HG03442 (cell line): ENCODE data around the gene ARMC9.
"Not testable (repeated sequence)": the region's sequence is repeated elsewhere in the genome, so short reads cannot be mapped to it uniquely, and the experiment has no call there.

Experiments used
- ATAC-seq: cut with Tn5 transposase; IDR thresholded peaks from one replicate; pipeline ENCODE4 v1.9.1; 2021; ENCODE audit warnings: mild to moderate bottlenecking, moderate library complexity; ENCODE audit not compliant: unreplicated experiment

Gene ARMC9

DNA sequence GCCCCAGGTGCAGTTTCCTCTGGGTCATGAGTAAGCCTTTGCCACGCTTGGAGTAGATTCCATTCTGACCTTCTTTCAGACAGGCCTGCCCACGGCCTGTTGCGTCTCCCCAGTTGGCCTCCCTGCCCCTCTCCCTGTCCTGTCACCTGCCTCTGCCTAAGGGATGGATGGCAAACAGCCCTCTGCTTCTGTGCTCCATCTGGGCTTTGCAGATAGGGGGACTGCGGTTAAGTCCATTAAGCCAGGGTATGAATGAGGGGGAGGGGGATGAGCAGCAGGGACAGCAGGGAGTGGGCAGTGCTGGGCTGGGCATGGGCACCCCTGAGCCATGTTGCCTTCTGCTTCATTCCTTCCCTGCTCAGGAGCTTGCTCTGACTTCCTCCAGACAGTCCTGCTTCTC lies 159.5 kb downstream of the ARMC9 start:
- ATAC-seq, result no peak

DNA sequence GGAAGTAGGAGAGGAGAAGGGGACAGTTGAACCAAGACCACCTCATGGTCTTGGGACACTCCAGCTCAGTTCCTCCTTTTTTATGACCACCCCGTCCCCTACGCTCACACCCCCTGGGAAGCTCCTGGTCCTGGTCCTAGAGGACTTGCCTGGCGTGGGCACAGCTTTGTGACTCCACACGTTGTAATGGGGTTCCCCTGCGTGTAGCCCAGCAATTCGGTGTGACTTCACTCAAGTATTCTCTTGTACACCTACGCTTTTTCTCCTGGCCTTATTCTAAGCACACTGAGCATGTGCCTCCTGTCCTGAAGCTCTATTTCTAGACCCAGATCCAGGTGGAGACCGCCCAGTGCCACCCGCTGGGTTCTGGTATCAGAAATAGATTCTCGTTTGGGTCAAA lies 161.0 kb downstream of the ARMC9 start:
- no peak for ATAC-seq

DNA sequence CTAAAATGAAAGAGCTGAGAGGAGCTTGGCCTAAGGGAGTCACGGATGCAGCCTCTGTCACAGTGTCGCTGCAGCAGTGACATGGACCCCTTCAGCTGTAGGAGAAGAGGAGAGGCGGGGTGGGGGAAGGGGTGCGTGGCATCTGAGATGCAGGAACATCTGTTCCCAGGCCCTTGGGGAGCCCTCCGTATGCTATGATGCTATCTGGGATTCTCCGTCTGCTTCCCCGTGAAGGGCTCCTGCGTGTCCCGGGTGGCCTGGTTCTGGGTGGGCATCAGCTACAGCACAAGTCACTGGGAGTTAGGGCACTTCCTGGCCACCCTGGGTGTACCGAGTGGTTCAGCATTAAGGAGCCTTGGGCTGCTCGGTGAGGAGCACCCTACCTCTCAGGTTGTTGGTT lies 161.5 kb downstream of the ARMC9 start:
- no peak for ATAC-seq

DNA sequence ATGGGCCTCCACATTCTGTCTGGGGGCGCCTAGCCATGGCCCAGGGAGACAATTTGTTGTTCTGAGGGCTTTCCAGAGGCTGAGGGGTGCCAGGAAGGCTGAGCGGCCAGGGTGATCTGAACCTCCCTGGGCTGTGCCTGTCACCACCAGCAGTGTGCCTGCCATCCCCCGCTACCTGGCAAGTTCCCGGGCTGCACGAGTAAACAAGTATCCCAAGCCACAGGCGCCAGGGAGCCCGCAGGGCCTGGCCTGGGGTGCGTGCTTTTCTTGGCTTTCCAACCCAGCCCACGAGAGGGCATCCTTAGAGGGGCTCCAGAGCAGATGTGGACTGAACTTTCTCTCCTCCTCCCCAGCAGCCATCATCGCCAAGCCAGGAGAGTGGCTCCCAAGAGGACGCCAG lies 162.0 kb downstream of the ARMC9 start:
- ATAC-seq, result no peak

DNA sequence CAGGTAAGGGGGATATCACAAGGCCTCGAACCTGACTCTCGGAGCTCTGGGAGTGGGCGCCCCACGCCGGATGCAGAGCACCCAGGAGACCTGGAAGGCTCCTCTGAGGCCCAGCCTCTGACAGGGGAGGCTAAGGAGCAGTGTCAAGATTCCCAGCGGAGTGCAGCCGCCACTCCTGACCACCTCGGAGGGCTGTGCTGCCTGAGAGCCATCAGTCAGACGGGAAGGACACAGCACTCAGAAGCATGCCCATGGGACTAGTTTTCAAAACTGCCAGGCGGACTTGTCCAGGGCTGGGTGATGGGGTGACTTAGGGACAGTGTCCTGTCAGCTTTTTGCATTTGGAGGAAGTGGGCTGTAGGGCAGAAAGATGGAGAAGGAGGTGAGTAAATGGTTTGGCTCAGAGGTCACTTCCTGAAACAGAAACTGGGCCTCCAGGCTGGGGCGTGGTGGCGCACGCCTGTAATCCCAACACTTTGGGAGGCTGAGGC lies 162.5 kb downstream of the ARMC9 start:
- no peak for ATAC-seq

DNA sequence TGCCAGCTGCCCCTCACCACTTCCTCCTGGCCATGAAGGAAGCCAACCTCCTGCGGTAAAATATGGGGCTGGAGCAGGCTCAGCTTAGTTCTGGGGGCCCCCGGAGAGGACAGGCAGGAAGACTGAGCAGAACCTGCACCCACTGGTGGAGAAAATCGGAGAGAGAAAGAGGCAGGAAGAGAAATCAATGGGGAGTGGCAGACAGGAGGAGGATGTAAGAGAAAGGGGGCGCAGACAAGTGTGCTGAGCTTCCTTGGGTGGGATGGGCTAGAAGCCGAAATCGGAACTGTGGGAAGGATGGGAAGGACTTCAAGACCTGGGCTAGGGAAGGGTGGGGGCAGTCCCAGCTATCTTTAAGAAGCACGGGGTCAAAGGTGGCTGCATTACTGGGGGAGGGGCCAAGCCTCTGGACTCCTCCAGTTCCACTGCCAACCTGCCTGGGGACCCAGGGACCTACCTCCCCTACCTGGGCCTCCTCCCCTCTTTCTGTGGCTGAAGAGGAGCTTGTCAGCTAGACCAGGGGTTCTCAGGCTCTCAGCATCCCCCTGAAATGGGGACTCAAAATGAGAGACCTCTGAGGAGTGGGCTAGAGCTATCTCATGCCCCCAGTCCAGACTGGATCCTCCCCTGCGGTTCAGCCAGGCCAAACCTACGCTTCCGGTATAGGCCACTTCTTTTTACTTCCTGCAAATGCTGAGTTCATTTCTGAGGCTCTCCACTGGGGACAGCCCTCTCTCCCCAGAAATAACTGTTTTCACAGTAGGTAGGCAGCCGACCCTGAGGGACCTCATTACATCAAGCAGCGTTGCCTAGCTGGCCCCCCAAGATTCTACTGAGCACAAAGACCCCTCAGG lies 163.5 kb downstream of the ARMC9 start:
- ATAC-seq, result peak; percentile 94

DNA sequence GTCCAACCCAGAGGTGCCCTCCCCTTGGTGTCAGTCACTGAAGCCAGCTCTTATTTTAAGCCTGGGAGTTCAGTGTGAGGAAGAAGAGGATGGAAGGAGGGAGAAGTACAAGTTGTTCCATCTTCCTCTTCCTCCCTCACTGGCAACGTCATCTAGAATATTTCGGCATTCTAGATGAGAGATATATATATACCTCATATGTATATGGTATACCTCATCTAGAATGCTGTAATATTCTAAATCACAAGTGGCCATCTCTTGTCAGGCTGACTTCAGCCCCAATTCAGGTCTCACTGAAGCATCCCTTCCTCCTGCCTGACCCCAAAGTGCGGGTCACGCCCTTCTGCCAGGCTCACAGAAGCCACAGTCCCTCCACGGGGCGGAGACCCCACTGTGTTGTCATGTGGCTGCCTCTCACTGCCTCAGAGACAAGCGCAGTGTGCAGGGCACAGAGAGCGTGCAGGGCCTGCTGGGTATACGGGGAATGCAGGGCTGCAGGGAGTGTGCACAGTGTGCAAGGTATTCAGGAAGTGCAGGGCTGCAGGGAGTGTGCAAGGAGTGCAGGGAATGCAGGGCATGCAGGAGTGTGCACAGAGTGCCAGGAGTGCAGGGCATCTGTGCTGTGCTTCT lies 164.2 kb downstream of the ARMC9 start:
- no peak for ATAC-seq

DNA sequence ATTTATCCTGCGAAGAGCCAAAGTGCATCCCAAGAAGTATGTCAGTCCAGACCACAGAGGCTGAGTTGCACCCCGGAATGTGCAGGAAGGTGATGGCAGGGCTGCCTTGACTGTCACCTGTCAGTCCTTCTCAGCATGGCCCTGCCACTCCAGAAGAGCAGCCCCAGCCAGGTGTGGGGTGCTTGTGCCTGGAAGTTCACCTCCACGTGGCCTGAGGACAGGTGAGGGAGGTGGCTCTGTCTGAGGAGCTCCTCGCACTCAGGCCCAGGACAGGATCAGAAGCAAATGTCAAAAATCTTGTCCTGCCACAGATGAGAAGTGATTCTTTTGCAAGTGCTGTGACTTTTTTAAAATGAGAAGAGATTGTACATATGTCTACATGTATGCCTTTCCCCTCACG lies 165.6 kb downstream of the ARMC9 start:
- ATAC-seq, result no peak

DNA sequence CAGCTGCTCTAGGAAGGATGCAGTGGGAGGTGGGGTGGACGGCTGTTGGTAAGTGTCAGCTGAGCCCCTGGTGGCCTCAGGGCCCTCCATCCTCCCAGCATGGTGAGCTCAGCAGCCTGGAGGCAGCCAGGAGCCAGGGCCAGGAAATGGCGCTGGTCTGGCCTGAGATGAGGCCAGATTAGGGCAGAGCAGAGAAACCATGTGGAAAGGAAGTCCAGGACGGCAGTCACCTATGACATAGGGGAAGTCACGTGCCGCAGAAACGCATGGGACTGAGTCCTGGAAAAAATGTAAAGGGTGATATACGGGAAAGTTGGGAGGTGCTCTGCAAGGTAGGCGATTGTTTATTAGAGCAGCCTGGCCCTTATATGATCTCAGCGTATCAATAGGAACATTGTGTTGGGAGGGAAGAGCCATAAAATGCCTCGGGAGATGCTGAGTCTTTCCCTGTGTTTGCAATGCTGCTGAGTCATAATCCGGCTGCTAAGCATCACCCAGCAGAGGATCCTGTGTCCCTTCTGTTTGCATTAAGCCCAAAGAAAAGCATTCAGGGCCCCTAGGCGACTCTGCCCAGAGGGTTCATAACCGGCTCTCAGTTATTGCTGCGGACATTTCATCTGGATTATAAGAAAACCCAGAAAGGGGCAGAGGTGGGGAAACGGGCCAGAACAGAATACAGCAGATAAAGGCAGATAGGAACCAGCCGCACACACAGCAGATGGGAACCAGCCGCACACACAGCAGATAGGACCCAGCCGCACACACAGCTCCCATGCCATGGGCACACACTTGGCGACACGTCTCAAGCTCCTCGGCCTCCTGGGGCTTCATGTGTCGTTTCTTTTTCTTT lies 166.8 kb downstream of the ARMC9 start:
- ATAC-seq, result no peak

DNA sequence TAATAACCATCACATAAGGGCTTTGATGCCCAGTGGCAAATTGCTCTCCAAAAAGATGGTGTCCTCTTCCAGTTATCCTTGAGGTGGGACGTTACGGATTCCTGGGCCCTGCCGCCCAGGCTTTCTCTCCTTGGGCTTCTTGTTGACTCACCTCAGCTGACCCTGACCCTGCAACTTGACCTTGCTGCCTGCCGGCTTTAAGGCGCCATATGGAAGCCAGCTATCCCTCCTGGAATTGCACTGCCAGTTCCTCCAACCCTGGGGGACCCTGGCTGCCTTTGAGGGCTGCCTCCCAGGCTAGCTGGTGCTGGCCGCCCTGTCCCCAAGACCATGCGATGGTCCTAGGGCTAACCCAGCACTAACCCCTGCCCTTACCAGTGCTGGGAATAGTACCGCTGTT lies 168.7 kb downstream of the ARMC9 start:
- no peak for ATAC-seq

DNA sequence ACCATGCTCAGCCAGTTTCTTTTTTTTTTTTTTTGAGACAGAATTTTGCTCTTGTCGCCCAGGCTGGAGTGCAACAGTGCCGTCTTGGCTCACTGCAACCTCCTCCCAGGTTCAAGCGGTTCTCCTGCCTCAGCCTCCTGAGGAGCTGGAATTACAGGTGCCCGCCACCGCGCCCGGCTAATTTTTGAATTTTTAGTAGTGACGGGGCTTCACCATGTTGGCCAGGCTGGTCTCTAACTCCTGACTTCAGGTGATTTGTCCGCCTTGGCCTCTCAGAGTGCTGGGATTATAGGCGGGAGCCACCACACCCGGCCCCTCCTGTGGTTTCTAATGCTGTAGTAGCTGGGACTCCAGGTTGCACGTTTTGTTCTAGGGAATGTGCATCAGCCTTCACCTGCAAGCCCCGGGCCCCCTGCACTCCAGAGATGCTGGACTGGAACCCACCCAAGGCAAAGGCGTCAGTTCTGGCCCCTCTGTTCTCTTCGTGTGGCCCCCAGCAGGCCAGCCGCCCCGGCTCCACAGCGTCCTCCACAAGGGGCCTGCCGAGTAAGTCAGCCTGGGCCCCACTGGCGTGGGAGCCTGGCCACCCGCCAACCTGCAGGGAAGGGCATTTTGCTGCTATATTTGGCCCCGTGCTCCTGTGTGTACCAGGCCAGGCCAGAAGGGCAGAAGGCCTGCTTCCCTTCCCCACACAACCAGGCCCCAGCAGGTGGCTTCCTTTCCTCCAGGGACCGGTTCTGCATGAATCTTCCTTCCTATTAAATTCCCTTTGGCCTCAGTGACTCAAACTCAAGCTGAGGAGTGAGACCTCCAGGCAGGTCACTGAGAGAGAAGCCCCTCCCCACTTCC lies 171.4 kb downstream of the ARMC9 start:
- ATAC-seq, result no peak

DNA sequence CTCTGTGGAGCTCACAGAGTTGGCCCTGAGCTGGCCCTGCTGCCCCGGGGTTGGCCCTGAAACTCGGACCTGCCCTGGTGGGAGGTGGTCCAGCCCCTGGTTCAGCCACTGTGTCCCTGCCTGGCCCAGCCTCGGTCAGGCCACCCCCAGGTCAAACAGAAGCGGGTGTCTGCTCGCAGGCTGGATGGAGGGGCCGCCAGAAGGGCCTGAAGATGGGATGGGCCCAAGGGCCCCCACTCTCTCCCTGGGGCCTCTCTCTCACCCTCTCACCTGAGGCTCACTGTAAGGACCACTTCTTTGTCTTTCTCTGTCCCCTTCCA lies 172.0 kb downstream of the ARMC9 start:
- no peak for ATAC-seq

DNA sequence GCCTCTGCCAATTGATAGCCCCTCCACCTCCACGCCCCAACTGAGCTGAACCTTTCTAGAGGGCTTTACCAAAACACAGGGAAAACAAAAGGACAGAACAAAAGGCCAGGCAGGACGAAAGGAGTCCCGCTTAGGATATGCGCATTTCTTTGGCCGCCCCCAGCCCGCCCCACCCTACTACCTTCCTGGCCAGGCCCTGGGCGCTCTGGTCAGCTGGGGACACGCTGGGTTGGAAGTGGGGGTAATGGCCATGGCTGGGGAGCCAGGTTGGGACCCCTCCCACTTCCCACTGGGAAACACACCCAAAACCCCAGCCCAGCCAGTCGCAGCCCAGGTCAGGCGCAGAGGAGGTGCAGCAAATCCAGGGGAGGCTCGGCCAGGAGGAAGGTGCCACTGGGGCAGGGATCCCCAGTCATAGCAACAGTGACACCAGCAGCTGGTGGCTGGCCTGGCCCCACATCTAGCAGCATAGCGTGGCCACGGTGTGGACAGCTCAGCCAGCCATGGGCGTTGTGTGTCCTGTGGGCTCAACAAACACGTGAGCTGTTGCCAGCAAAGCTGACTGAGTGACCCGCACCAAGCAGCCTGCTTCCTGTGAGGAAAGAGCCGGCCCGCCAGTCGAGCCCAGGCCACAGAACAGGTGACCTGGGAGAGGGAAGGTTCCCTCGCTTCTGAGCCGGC lies 172.5 kb downstream of the ARMC9 start:
- no peak for ATAC-seq

DNA sequence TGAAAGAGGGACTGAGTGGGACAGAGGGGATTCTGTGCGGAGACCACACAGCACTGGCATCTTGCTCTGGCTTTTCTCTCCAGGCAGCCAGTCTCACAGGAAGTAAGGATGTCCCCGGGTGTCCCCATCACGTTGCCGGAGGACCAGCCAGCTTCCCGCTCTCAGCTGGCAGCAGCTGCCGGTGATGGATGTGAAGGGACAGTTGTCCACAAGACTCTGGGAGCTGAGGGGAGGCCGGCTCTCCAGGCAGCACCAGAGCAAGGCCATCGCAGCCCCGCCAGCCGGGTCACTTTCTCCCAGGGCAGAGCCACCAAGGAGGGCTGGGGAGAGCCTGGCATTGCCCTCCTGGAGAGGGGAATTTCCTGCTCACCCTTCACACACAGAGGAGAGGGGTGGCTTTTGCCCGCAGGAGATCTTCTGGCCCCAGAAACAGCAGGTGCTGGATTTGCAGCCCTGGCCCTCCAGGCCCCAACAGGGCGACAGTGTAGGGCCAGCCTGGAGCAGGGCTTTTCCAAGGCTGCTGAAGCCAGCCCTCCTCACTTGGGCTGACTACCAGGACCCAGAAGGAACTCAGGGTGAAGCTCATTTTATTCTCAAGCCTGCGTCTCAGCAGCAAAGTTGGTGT lies 173.1 kb downstream of the ARMC9 start:
- ATAC-seq, result no peak

DNA sequence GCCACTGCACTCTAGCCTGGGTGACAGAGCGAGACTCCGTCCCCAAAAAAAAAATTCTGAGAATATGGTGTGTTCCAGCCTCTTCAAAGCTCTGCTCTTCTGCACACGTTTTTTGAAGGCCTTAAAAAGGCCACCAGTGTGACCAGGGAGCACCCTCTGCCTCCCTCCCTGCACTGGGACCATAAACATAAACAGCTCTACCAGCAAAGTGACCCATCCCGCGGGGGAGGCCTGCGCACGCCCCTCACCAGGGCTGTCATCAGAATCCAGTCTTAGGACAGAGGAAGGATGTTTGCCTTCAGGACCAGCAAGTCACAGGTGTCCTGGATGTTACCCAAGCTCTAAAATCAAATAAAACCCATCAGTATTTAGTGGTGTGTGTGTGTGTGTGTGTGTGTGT lies 173.9 kb downstream of the ARMC9 start:
- ATAC-seq, result no peak

DNA sequence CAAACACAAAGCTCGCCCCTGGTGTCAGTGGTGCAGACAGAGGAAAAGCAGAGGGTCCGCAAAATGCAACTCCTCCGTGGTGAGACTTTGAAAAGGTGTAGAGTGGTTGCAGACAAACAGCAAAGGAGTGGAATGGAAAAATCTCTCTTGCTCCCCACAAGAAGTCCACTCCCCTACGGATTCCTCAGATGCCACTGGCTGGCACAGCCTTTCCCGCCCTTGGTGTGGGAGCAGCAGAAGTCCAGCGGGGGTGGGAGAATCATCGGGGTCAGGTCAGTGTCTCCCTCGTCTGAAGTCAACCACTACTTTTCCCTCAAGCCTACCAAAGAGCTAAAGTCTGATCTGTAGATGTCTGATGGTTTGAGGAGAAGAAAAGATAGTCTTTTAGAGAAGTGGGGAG lies 174.8 kb downstream of the ARMC9 start:
- ATAC-seq, result no peak

DNA sequence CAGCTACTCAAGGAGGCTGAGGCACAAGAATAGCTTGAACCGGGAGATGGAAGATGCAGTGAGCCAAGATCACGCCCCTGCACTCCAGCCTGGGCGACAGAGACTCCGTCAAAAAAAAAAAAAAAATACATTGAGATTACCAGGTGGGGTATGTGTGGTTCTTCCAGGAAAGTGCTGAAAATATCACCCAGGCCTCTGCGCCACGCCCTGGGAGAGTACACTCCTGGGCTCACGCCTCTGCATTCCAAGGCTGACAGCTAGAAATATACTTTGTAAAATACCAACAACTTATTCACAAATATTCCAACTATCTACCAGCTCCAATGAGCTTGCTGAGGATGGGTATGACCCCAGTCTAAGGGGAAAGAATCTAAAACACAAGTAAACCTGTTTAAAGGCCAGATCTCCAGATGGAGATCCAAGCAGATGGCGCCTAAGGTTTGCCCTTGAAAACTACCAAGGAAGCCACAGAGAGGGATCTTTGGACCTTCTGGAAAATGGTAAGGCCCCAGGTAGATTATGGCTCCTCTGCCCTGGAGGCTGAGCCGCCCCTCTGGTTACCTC lies 175.4 kb downstream of the ARMC9 start:
- ATAC-seq, result no peak

DNA sequence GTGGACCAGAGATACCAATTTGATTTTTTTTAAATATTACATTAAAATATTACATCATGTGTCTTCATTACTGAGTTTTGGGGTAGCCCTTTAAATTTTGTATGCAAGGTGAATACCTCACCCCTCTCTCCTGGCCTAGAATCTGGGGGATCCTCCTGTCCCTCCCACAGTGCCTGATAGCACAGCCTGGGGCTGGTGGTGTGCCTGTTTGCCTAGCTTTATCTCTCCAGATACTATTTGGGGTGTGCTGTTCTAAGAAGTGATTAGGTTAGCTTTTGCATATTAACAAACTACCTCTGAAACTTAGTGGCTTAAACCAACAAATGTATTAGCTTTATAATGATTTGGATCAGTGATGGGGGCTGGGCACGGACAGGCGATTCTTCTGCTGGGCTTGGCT lies 176.3 kb downstream of the ARMC9 start:
- no peak for ATAC-seq

DNA sequence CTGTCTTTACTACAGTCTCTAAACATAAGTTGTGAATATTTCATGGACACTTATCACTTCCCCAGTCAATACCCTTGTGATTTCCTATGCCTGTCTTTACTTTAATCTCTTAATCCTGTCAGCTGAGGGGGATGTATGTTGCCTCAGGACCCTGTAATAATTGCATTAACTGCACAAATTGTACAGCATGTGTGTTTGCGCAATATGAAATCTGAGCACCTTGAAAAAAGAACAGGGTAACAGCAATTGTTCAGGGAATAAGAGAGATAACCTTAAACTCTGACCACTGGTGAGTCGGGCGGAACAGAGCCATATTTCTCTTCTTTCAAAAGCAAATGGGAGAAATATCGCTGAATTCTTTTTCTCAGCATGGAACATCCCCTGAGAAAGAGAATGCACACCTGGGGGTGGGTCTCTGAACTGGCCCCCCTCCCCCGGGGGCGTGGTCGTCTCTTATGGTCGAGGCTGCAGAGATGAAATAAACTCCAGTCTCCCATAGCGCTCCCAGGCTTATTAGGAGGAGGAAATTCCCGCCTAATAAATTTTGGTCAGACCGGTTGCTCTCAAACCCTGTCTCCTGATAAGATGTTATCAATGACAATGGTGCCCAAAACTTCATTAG lies 177.7 kb downstream of the ARMC9 start:
- not testable (repeated sequence) for ATAC-seq
